ENCODE data around the gene SPAG17.

The SPAG17 gene

DNA sequence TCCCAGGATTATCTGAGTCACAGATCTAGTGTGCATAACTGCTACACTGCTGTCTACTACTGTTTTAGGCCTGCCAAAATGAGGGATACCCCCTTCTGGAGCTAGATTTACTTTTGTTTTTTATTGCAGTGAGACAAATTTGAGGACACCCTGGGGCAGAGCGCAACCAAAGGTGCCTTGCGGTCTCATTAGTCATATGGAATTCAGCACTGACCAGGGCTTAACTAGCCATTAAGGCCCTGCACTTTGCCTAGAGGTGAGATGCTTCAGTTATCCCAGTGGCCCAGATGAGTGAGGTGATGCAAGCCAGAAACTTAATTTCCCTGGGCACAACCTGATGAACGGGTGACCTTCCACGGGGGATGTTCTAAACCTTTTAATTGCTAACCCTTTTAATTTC lies 998 bp upstream of the SPAG17 start:
- TF ChIP-seq, protein P1, sequence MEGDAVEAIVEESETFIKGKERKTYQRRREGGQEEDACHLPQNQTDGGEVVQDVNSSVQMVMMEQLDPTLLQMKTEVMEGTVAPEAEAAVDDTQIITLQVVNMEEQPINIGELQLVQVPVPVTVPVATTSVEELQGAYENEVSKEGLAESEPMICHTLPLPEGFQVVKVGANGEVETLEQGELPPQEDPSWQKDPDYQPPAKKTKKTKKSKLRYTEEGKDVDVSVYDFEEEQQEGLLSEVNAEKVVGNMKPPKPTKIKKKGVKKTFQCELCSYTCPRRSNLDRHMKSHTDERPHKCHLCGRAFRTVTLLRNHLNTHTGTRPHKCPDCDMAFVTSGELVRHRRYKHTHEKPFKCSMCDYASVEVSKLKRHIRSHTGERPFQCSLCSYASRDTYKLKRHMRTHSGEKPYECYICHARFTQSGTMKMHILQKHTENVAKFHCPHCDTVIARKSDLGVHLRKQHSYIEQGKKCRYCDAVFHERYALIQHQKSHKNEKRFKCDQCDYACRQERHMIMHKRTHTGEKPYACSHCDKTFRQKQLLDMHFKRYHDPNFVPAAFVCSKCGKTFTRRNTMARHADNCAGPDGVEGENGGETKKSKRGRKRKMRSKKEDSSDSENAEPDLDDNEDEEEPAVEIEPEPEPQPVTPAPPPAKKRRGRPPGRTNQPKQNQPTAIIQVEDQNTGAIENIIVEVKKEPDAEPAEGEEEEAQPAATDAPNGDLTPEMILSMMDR (IDR thresholded peaks at IDR 0.05; ENCODE audit: insufficient read depth, low read length, poor library complexity, severe bottlenecking): no peak
- TF ChIP-seq EZH2phosphoT487 (conservative IDR thresholded peaks at IDR 0.05; ENCODE audit: low read length): no peak
- Histone ChIP-seq H3K4me2 (ENCODE audit: low read depth, low read length, poor library complexity, severe bottlenecking) (no peak overlapping the region), H3K27me3 (ENCODE audit: low read length) (no peaks in the 10 kb centered on the region), H3K4me3 (ENCODE audit: insufficient read depth, low read length, poor library complexity, severe bottlenecking) (no peak overlapping the region), H3K27ac (ENCODE audit: low read depth, low read length) (no peak overlapping the region), H4K20me1 (ENCODE audit: low read depth, low read length) (no peaks in the 10 kb centered on the region), H3K9me2 (replicated peaks; ENCODE audit: insufficient read depth, low read length) (no peaks in the 10 kb centered on the region), H3K36me3 (ENCODE audit: low read length) (no peaks in the 10 kb centered on the region), H2AFZ (ENCODE audit: low read depth, low read length, severe bottlenecking) (no peak overlapping the region), H3K79me2 (ENCODE audit: insufficient read depth, low read length) (no peaks in the 10 kb centered on the region), H3K9ac (ENCODE audit: low read length) (no peak overlapping the region), H3K9me3 (ENCODE audit: insufficient read depth, low read length) (no peaks in the 10 kb centered on the region), H3F3A (ENCODE audit: insufficient read depth) (no peaks in the 10 kb centered on the region)

GRCh38 chr1:118184739-118185083 lies 317 bp downstream of the SPAG17 start:
- no peaks in the 10 kb centered on the region for H4K20me1 ChIP-seq (ENCODE audit: low read depth, low read length)
- no peak overlapping the region for H3K27ac ChIP-seq (ENCODE audit: low read depth, low read length)
- no peaks in the 10 kb centered on the region for H3K9me2 ChIP-seq (replicated peaks; ENCODE audit: insufficient read depth, low read length)
- no peaks in the 10 kb centered on the region for H3K9me3 ChIP-seq (ENCODE audit: insufficient read depth, low read length)
- no peak for TF ChIP-seq EZH2phosphoT487 (conservative IDR thresholded peaks at IDR 0.05; ENCODE audit: low read length)
- TF ChIP-seq, protein P1 (IDR thresholded peaks at IDR 0.05; ENCODE audit: insufficient read depth, low read length, poor library complexity, severe bottlenecking): no peak
- H3K4me2 ChIP-seq (ENCODE audit: low read depth, low read length, poor library complexity, severe bottlenecking): no peak overlapping the region
- H3K36me3 ChIP-seq (ENCODE audit: low read length): no peaks in the 10 kb centered on the region
- H2AFZ ChIP-seq (ENCODE audit: low read depth, low read length, severe bottlenecking): no peak overlapping the region
- no peaks in the 10 kb centered on the region for H3K27me3 ChIP-seq (ENCODE audit: low read length)
- no peak overlapping the region for H3K4me3 ChIP-seq (ENCODE audit: insufficient read depth, low read length, poor library complexity, severe bottlenecking)
- H3K9ac ChIP-seq (ENCODE audit: low read length): no peak overlapping the region
- no peaks in the 10 kb centered on the region for H3K79me2 ChIP-seq (ENCODE audit: insufficient read depth, low read length)
- no peaks in the 10 kb centered on the region for H3F3A ChIP-seq (ENCODE audit: insufficient read depth)

GRCh38 chr1:118183586-118183985 lies 1.4 kb downstream of the SPAG17 start:
- Histone ChIP-seq H3K36me3 (ENCODE audit: low read length) (no peaks in the 10 kb centered on the region), H3K27me3 (ENCODE audit: low read length) (no peaks in the 10 kb centered on the region), H4K20me1 (ENCODE audit: low read depth, low read length) (no peaks in the 10 kb centered on the region), H3F3A (ENCODE audit: insufficient read depth) (no peaks in the 10 kb centered on the region), H3K9me3 (ENCODE audit: insufficient read depth, low read length) (no peaks in the 10 kb centered on the region), H3K27ac (ENCODE audit: low read depth, low read length) (no peak overlapping the region), H2AFZ (ENCODE audit: low read depth, low read length, severe bottlenecking) (no peak overlapping the region), H3K9me2 (replicated peaks; ENCODE audit: insufficient read depth, low read length) (no peaks in the 10 kb centered on the region), H3K4me3 (ENCODE audit: insufficient read depth, low read length, poor library complexity, severe bottlenecking) (no peak overlapping the region), H3K4me2 (ENCODE audit: low read depth, low read length, poor library complexity, severe bottlenecking) (no peak overlapping the region), H3K9ac (ENCODE audit: low read length) (no peak overlapping the region), H3K79me2 (ENCODE audit: insufficient read depth, low read length) (no peaks in the 10 kb centered on the region)
- no peak for TF ChIP-seq EZH2phosphoT487 (conservative IDR thresholded peaks at IDR 0.05; ENCODE audit: low read length)
- TF ChIP-seq, protein P1 (IDR thresholded peaks at IDR 0.05; ENCODE audit: insufficient read depth, low read length, poor library complexity, severe bottlenecking): no peak

DNA sequence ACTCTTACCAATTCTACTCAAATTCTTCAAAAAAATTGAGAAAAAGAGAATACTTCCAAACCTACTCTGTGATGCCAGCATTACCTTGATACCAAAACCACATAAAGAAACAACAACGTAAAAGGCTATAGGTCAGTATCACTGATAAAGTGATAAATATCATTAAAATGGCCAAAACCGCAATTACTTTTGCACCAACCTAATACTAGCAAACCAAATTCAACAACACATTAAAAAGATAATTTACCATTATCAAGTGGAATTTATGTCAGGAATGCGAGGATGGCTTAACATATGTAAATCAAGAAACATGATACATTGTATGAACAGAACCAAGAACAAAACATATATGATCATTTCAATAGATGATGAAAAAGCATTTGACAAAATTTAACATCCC lies 7.0 kb downstream of the SPAG17 start:
- H3K9me3 ChIP-seq (ENCODE audit: insufficient read depth, low read length): no peaks in the 10 kb centered on the region
- no peak overlapping the region for H3K4me2 ChIP-seq (ENCODE audit: low read depth, low read length, poor library complexity, severe bottlenecking)
- H3K36me3 ChIP-seq (ENCODE audit: low read length): no peaks in the 10 kb centered on the region
- no peak overlapping the region for H3K4me3 ChIP-seq (ENCODE audit: insufficient read depth, low read length, poor library complexity, severe bottlenecking)
- TF ChIP-seq, protein P1 (IDR thresholded peaks at IDR 0.05; ENCODE audit: insufficient read depth, low read length, poor library complexity, severe bottlenecking): no peak
- TF ChIP-seq EZH2phosphoT487 (conservative IDR thresholded peaks at IDR 0.05; ENCODE audit: low read length): no peak
- H4K20me1 ChIP-seq (ENCODE audit: low read depth, low read length): no peaks in the 10 kb centered on the region
- no peak overlapping the region for H2AFZ ChIP-seq (ENCODE audit: low read depth, low read length, severe bottlenecking)
- H3K9ac ChIP-seq (ENCODE audit: low read length): no peak overlapping the region
- no peaks in the 10 kb centered on the region for H3F3A ChIP-seq (ENCODE audit: insufficient read depth)
- no peaks in the 10 kb centered on the region for H3K27me3 ChIP-seq (ENCODE audit: low read length)
- H3K27ac ChIP-seq (ENCODE audit: low read depth, low read length): no peak overlapping the region
- no peaks in the 10 kb centered on the region for H3K79me2 ChIP-seq (ENCODE audit: insufficient read depth, low read length)
- H3K9me2 ChIP-seq (replicated peaks; ENCODE audit: insufficient read depth, low read length): no peaks in the 10 kb centered on the region
